Activated CD4-positive, alpha-beta T cell treated with anti-CD3 and anti-CD28 coated beads, Interleukin-2, amount 10 ng/mL, durations not matched to agents 24 days and 14 days (primary cell): ENCODE data around the gene DENND6A. TPM values are rescaled to one million over a fixed set of nuclear protein-coding genes. Genes with fewer than 3 reads are reported as not detected.

Source experiments
- DNase-seq: peaks from one replicate; pipeline ENCODE4 v3.0.0; 2022
- H3K27ac Mint-ChIP-seq: one replicate; pipeline ENCODE4 v1.8.0; 2022; ENCODE audit warnings: mild to moderate bottlenecking, mixed read lengths
- H3K27me3 Mint-ChIP-seq: one replicate; pipeline ENCODE4 v1.8.0; 2022; ENCODE audit warnings: mixed read lengths
- H3K36me3 Mint-ChIP-seq: one replicate; pipeline ENCODE4 v1.8.0; 2022; ENCODE audit warnings: low read depth, mild to moderate bottlenecking, mixed read lengths
- H3K4me1 Mint-ChIP-seq: one replicate; pipeline ENCODE4 v1.8.0; 2021; ENCODE audit warnings: mixed read lengths
- H3K4me3 Mint-ChIP-seq: one replicate; pipeline ENCODE4 v1.8.0; 2022; ENCODE audit warnings: mild to moderate bottlenecking, moderate library complexity, mixed read lengths
- H3K9me3 Mint-ChIP-seq: one replicate; pipeline ENCODE4 v1.8.0; 2021; ENCODE audit warnings: mixed read lengths
- intact Hi-C: fragments of 100-400 bp; cut with micrococcal nuclease; formaldehyde crosslinking; loops from one replicate; pipeline ENCODE4 v1.15.1; 2023
- total RNA-seq: library from RNA; stranded (reverse); gene quantifications from 2 replicates; pipeline ENCODE4 v1.2.3, GENCODE V29; 2022

DENND6A gene
- total RNA-seq, 1 donor from 2014 or later = 25.2 TPM

GRCh38 chr3:57598765-57599360 is 94.0 kb downstream of the DENND6A start:
- H3K9me3 Mint-ChIP-seq = no peaks in the 10 kb centered on the region
- H3K4me1 Mint-ChIP-seq = peaks cover 24% of the 10 kb centered on the region
- no peaks in the 10 kb centered on the region for H3K27me3 Mint-ChIP-seq
- H3K4me3 Mint-ChIP-seq = peak overlapping the region; percentile 87
- H3K27ac Mint-ChIP-seq = peak overlapping the region; percentile 99
- peaks cover 38% of the 10 kb centered on the region for H3K36me3 Mint-ChIP-seq
- intact Hi-C loops = loop anchor here (5.0 kb wide), 2 partner anchors 372 to 1042 kb away; partner anchors contain the start of genes APPL1 and CCDC66
- no peak for DNase-seq

GRCh38 chr3:57597127-57597923 is 95.6 kb downstream of the DENND6A start, which contains the start of gene ARF4:
ARF4 (minus strand) TSS chr3:57597344; CDS start chr3:57597140, 204 bp downstream.
- H3K36me3 Mint-ChIP-seq = peaks cover 38% of the 10 kb centered on the region
- peak within 1 kb of the TSS; percentile 87 for H3K4me3 Mint-ChIP-seq
- H3K4me1 Mint-ChIP-seq = peaks cover 32% of the 10 kb centered on the region
- intact Hi-C loops = loop anchor here (1.0 to 5.0 kb wide), 6 partner anchors 41 to 1040 kb away; partner anchors contain the start of genes APPL1, CCDC66, HTD2 and PDE12
- H3K27ac Mint-ChIP-seq = peak within 1 kb of the TSS; percentile 99
- peak; percentile 100 for DNase-seq
- no peaks in the 10 kb centered on the region for H3K9me3 Mint-ChIP-seq
- no peaks in the 10 kb centered on the region for H3K27me3 Mint-ChIP-seq

- intact Hi-C loops = loop anchor here (1.0 to 5.0 kb wide), 6 partner anchors 40 to 1039 kb away; partner anchors contain the start of genes APPL1, CCDC66, HTD2 and PDE12
- peak; percentile 92 for DNase-seq
- H3K9me3 Mint-ChIP-seq = no peaks in the 10 kb centered on the region
- H3K4me3 Mint-ChIP-seq = peak overlapping the region; percentile 87
- no peaks in the 10 kb centered on the region for H3K27me3 Mint-ChIP-seq
- H3K36me3 Mint-ChIP-seq = peaks cover 34% of the 10 kb centered on the region
- peaks cover 33% of the 10 kb centered on the region for H3K4me1 Mint-ChIP-seq
- H3K27ac Mint-ChIP-seq = peak overlapping the region; percentile 99
Observed at GRCh38 chr3:57596495-57597126, 96.3 kb downstream of the DENND6A start.

DNA sequence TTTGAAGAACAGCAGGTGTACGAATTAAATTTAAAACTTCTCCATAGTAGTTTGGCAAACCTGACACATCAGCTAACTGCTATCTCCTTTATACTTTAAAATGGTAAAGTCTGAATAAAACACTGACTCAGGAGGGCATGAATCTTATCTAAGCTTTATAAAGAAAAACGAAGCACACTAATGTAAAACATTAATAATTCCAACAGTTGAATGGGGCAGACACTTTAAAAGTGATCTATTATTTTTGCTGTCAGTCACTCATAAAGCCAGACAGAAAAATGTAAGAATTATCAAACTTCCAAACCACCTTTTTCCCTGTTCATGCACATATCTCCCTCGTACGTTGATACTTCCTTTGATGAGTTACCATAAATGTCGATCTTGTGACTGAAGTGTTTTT is 98.3 kb downstream of the DENND6A start:
- Mint-ChIP-seq H3K4me1 (peaks cover 34% of the 10 kb centered on the region), H3K4me3 (peak overlapping the region; percentile 87), H3K27me3 (no peaks in the 10 kb centered on the region), H3K36me3 (peaks cover 31% of the 10 kb centered on the region), H3K9me3 (no peaks in the 10 kb centered on the region), H3K27ac (no peak overlapping the region)
- intact Hi-C loops = no loop called here
- DNase-seq = no peak

GRCh38 chr3:57594144-57594543 is 98.7 kb downstream of the DENND6A start:
- Mint-ChIP-seq H3K36me3 (peaks cover 29% of the 10 kb centered on the region), H3K4me1 (peaks cover 31% of the 10 kb centered on the region), H3K27ac (no peak overlapping the region), H3K27me3 (no peaks in the 10 kb centered on the region), H3K9me3 (no peaks in the 10 kb centered on the region), H3K4me3 (peak overlapping the region; percentile 87)
- no peak for DNase-seq
- intact Hi-C loops = no loop called here

- H3K4me1 Mint-ChIP-seq = peaks cover 23% of the 10 kb centered on the region
- H3K27me3 Mint-ChIP-seq = no peaks in the 10 kb centered on the region
- DNase-seq = no peak
- H3K27ac Mint-ChIP-seq = no peak overlapping the region
- peaks cover 20% of the 10 kb centered on the region for H3K36me3 Mint-ChIP-seq
- intact Hi-C loops = no loop called here
- no peaks in the 10 kb centered on the region for H3K9me3 Mint-ChIP-seq
- H3K4me3 Mint-ChIP-seq = no peak overlapping the region
Observed at GRCh38 chr3:57592306-57592705, 100.6 kb downstream of the DENND6A start.

- intact Hi-C loops = no loop called here
Observed at GRCh38 chr3:57587905-57588304, 105.0 kb downstream of the DENND6A start.

GRCh38 chr3:57586778-57587177 is 106.1 kb downstream of the DENND6A start:
- Mint-ChIP-seq H3K4me3 (no peak overlapping the region), H3K9me3 (no peaks in the 10 kb centered on the region), H3K27me3 (no peaks in the 10 kb centered on the region), H3K4me1 (peaks cover 16% of the 10 kb centered on the region), H3K27ac (no peak overlapping the region), H3K36me3 (peaks cover 31% of the 10 kb centered on the region)
- no peak for DNase-seq
- intact Hi-C loops = no loop called here

More at GRCh38 chr3:57587905-57588304, 105.0 kb downstream of the DENND6A start:
- peaks cover 28% of the 10 kb centered on the region for H3K36me3 Mint-ChIP-seq
- H3K27ac Mint-ChIP-seq = no peak overlapping the region
- H3K9me3 Mint-ChIP-seq = no peaks in the 10 kb centered on the region
- H3K27me3 Mint-ChIP-seq = no peaks in the 10 kb centered on the region
- no peak overlapping the region for H3K4me3 Mint-ChIP-seq
- DNase-seq = no peak
- peaks cover 18% of the 10 kb centered on the region for H3K4me1 Mint-ChIP-seq

DNA sequence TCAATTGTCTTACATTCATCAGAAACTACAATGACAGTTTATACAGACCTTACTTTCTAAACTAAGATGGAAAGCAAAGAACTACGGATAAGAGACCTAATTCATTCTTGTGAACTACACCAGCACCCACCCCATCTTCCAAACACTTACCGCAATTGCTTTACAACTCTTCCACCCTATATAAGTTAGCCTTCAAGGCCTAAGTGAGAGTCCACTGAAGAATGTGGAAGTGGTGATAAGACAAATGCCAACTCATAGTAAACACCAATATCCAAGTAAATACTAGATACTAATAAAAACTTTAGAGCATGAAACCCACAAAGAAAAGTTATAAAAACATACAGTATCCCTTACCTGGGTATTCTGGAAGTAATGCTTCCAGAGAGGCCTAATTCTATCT is 109.3 kb downstream of the DENND6A start:
- Mint-ChIP-seq H3K27ac (no peak overlapping the region), H3K27me3 (no peaks in the 10 kb centered on the region), H3K4me1 (peaks cover 14% of the 10 kb centered on the region), H3K36me3 (peaks cover 34% of the 10 kb centered on the region), H3K9me3 (no peaks in the 10 kb centered on the region), H3K4me3 (no peak overlapping the region)
- intact Hi-C loops = no loop called here
- no peak for DNase-seq

- no peak overlapping the region for H3K4me3 Mint-ChIP-seq
- no peaks in the 10 kb centered on the region for H3K27me3 Mint-ChIP-seq
- peaks cover 16% of the 10 kb centered on the region for H3K4me1 Mint-ChIP-seq
- H3K9me3 Mint-ChIP-seq = no peaks in the 10 kb centered on the region
- intact Hi-C loops = no loop called here
- no peak overlapping the region for H3K27ac Mint-ChIP-seq
- peaks cover 41% of the 10 kb centered on the region for H3K36me3 Mint-ChIP-seq
- no peak for DNase-seq
Observed at GRCh38 chr3:57582474-57583168, 110.3 kb downstream of the DENND6A start.

DNA sequence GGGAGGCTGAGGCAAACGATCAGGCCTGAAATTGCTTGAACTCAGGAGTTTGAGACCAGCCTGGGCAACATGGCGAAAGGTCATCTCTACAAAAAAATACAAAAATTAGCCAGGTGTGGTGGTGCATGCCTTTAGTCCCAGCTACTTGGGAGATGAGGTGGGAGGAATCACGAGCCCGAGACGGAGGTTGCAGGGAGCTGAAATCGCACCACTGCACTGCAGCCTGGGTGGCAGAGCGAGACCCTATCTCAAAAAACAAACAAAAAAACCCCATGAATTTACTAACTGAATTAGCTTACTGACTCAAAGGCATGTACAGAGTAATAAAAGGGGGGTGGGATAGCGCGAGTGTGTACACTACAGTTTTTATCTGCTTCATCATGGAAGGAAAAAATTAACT is 115.1 kb downstream of the DENND6A start:
- peaks cover 13% of the 10 kb centered on the region for H3K4me1 Mint-ChIP-seq
- no peaks in the 10 kb centered on the region for H3K9me3 Mint-ChIP-seq
- no peak overlapping the region for H3K4me3 Mint-ChIP-seq
- intact Hi-C loops = no loop called here
- H3K36me3 Mint-ChIP-seq = peaks cover 48% of the 10 kb centered on the region
- H3K27ac Mint-ChIP-seq = peak overlapping the region; percentile 34
- H3K27me3 Mint-ChIP-seq = no peaks in the 10 kb centered on the region
- DNase-seq = no peak

- H3K27me3 Mint-ChIP-seq = no peaks in the 10 kb centered on the region
- H3K4me1 Mint-ChIP-seq = peaks cover 13% of the 10 kb centered on the region
- H3K36me3 Mint-ChIP-seq = peaks cover 56% of the 10 kb centered on the region
- intact Hi-C loops = no loop called here
- no peak overlapping the region for H3K27ac Mint-ChIP-seq
- no peaks in the 10 kb centered on the region for H3K9me3 Mint-ChIP-seq
- H3K4me3 Mint-ChIP-seq = no peak overlapping the region
- DNase-seq = no peak
Observed at GRCh38 chr3:57575966-57576626, 116.8 kb downstream of the DENND6A start.
